Loucy (cell line): ENCODE results near the gene ARHGAP26.

Experiments
- H2AFZ ChIP-seq: fragments of 200-600 bp; sonication (generic); 2 replicates; pipeline ENCODE4 v1.6.0; 2016; ENCODE audit warnings: antibody characterized with exemption, mild to moderate bottlenecking, low read length, moderate library complexity
- H3F3A ChIP-seq: fragments of 200-600 bp; 2 replicates; pipeline ENCODE4 v1.6.0; 2016; ENCODE audit warnings: antibody characterized with exemption, low read depth, mild to moderate bottlenecking
- H3K27me3 ChIP-seq: fragments of 200-600 bp; sonication (generic); 2 replicates; pipeline ENCODE4 v1.6.1; 2014; ENCODE audit warnings: low read length, mild to moderate bottlenecking; ENCODE audit not compliant: insufficient read depth, poor library complexity, severe bottlenecking
- H3K36me3 ChIP-seq: fragments of 200-600 bp; sonication (generic); 2 replicates; pipeline ENCODE4 v1.6.1; 2016; ENCODE audit warnings: low read length; ENCODE audit not compliant: insufficient read depth
- H3K4me1 ChIP-seq: fragments of 200-600 bp; sonication (generic); 2 replicates; pipeline ENCODE4 v1.5.1; 2014; ENCODE audit warnings: low read length, mild to moderate bottlenecking; ENCODE audit not compliant: insufficient read depth, poor library complexity, severe bottlenecking
- H3K4me2 ChIP-seq: fragments of 200-600 bp; sonication (generic); 2 replicates; pipeline ENCODE4 v1.6.0; 2014; ENCODE audit warnings: antibody characterized with exemption, low read length, low read depth, mild to moderate bottlenecking; ENCODE audit not compliant: poor library complexity, severe bottlenecking
- H3K4me3 ChIP-seq: fragments of 200-600 bp; sonication (generic); 2 replicates; pipeline ENCODE4 v1.5.1; 2014; ENCODE audit warnings: low read length, mild to moderate bottlenecking, mixed read lengths; ENCODE audit not compliant: poor library complexity, severe bottlenecking
- H3K79me2 ChIP-seq: fragments of 200-600 bp; sonication (generic); 2 replicates; pipeline ENCODE4 v1.6.1; 2014; ENCODE audit warnings: low read length; ENCODE audit not compliant: insufficient read depth
- H3K9ac ChIP-seq: fragments of 200-600 bp; sonication (generic); 2 replicates; pipeline ENCODE4 v1.6.0; 2014; ENCODE audit warnings: mild to moderate bottlenecking, low read depth, low read length, moderate library complexity; ENCODE audit not compliant: poor library complexity, severe bottlenecking
- H3K9me2 ChIP-seq: fragments of 200-600 bp; sonication (generic); replicated peaks from 2 replicates; pipeline ENCODE4 v1.6.1; 2016; ENCODE audit warnings: low read depth, low read length, mixed read lengths
- H3K9me3 ChIP-seq: fragments of 200-600 bp; sonication (generic); 2 replicates; pipeline ENCODE4 v1.6.1; 2014; ENCODE audit warnings: mild to moderate bottlenecking, antibody characterized with exemption, low read length, low read depth; ENCODE audit not compliant: insufficient read depth
- H4K20me1 ChIP-seq: fragments of 200-600 bp; sonication (generic); 2 replicates; pipeline ENCODE4 v1.6.0; 2014; ENCODE audit warnings: antibody characterized with exemption, low read length, mild to moderate bottlenecking; ENCODE audit not compliant: insufficient read depth, poor library complexity, severe bottlenecking
- CTCF ChIP-seq: fragments of 200-600 bp; sonication (generic); conservative IDR thresholded peaks from 2 replicates; pipeline ENCODE4 v1.5.1; 2014; ENCODE audit warnings: mild to moderate bottlenecking, antibody characterized with exemption, low read length
- EZH2phosphoT487 ChIP-seq: fragments of 200-600 bp; IDR thresholded peaks from 2 replicates; pipeline ENCODE4 v1.6.1; 2018; ENCODE audit warnings: antibody characterized with exemption, mild to moderate bottlenecking, moderate library complexity, borderline replicate concordance

Gene ARHGAP26

DNA sequence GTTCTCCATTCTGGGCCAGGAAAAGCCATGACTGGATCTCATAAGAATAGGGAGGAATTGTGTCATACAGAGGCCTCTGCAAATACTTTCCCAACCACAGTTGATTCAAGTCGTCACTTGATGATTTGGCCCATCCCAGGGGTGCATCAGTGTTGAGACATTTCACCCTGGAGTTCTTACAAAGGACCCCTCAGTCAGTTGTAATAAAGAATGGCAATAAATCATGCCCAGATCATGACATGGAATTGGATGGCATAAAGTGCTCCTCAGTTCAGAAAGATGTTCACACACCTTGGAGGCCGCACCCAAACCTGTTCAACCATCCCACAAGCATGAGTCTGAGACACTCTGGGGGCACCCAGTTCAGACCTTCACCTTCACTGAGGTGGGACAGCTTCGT is 465.2 kb downstream of the ARHGAP26 start:
- no peak overlapping the region for H3K4me2 ChIP-seq
- H3K4me3 ChIP-seq, result no peak overlapping the region
- H3K27me3 ChIP-seq, result no peaks in the 10 kb centered on the region
- no peak overlapping the region for H2AFZ ChIP-seq
- H3K36me3 ChIP-seq, result no peaks in the 10 kb centered on the region
- H3F3A ChIP-seq, result no peaks in the 10 kb centered on the region
- no peaks in the 10 kb centered on the region for H3K9me3 ChIP-seq
- no peaks in the 10 kb centered on the region for H3K4me1 ChIP-seq
- H3K9ac ChIP-seq, result no peak overlapping the region
- TF ChIP-seq CTCF, result no peak
- no peak for TF ChIP-seq EZH2phosphoT487
- H3K79me2 ChIP-seq, result no peaks in the 10 kb centered on the region
- H4K20me1 ChIP-seq, result no peaks in the 10 kb centered on the region
- H3K9me2 ChIP-seq, result no peaks in the 10 kb centered on the region

GRCh38 chr5:143236682-143237081 is 466.5 kb downstream of the ARHGAP26 start:
- Histone ChIP-seq H3K36me3 (no peaks in the 10 kb centered on the region), H3K4me2 (no peak overlapping the region), H4K20me1 (no peaks in the 10 kb centered on the region), H3K27me3 (no peaks in the 10 kb centered on the region), H3K9ac (no peak overlapping the region), H3K79me2 (no peaks in the 10 kb centered on the region), H3K4me3 (no peak overlapping the region), H3K9me2 (no peaks in the 10 kb centered on the region), H3K4me1 (no peaks in the 10 kb centered on the region), H3F3A (no peaks in the 10 kb centered on the region), H2AFZ (no peak overlapping the region), H3K9me3 (no peaks in the 10 kb centered on the region)
- TF ChIP-seq CTCF (no peak), EZH2phosphoT487 (no peak)

DNA sequence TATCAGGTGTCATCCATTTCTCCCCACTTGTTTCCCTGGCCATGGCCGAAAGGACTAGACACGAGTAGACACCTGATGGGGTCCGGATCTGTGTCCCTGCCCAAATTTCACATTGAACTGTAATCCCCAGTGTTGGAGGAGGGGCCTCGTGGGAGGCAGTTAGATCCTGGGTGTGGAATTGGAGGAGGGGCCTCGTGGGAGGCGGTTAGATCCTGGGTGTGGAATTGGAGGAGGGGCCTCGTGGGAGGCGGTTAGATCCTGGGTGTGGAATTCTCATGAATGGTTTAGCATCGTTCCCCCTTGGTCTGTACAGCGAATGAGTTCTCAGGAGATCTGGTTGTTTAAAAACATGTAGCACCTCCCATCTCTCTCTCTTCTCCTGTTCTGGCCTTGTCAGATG is 467.5 kb downstream of the ARHGAP26 start:
- H3K9me3 ChIP-seq, result no peaks in the 10 kb centered on the region
- H3F3A ChIP-seq, result no peaks in the 10 kb centered on the region
- TF ChIP-seq CTCF (no peak), EZH2phosphoT487 (no peak)

More for the DNA sequence above, 467.5 kb downstream of the ARHGAP26 start:
- Histone ChIP-seq H3K9ac (no peak overlapping the region), H3K27me3 (no peaks in the 10 kb centered on the region), H2AFZ (no peak overlapping the region), H4K20me1 (no peaks in the 10 kb centered on the region), H3K4me3 (no peak overlapping the region), H3K36me3 (no peaks in the 10 kb centered on the region), H3K79me2 (no peaks in the 10 kb centered on the region), H3K4me1 (no peaks in the 10 kb centered on the region), H3K9me2 (no peaks in the 10 kb centered on the region), H3K4me2 (no peak overlapping the region)
